HG03196 (cell line): ENCODE data around the gene DVL1.

Source experiments
- ATAC-seq: cut with Tn5 transposase; IDR thresholded peaks from one replicate; pipeline ENCODE4 v1.9.1; 2021; ENCODE audit not compliant: unreplicated experiment

The DVL1 gene

DNA sequence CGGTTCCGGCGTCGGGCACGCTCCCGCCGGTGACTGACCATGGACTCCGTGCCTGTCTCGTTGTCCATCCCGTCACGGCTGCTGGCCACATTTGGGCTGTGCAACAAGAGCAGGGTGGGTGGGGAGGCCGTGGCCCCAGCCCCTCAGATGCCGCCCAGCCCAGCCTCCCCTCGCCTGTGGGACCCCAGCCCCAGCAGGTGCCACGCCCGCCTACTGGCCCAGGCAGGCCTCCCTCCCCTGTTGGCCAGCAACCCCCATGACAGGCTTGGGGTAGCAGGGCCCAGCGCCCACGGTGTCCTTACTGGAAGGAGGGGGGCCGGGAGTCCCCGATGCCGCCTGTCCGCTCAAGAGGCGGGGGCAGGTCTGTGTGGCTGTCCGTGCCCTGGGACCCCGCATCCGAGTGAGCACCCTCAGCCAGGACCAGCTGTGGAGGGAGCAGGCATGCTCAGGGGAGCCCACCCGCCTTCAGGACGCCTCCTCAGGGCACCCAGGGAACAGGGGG, 7.1 kb downstream of the DVL1 start:
- ATAC-seq: no peak

DNA sequence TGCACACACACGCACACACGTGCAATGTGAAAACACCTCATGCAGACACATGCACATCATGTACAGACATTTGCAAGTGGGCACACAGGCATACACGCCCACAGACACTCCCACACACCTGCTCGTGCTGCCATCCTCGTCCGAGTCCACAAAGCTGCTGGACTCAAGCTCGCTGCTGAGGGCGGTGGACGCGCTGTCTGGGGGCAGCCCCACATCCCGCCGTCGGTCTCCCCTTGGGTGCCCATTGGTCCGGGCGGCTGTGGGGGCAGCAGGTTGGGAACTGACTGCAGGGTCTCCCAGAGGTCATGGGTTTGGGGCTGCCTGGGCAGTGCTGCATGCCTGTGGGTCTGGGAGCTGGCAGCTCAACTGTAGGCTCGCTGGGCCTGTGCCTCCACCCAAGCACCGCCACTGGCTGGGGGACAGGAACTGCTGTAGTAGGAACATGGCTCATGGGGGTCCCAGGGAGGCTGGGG, 7.6 kb downstream of the DVL1 start:
- ATAC-seq: no peak

DNA sequence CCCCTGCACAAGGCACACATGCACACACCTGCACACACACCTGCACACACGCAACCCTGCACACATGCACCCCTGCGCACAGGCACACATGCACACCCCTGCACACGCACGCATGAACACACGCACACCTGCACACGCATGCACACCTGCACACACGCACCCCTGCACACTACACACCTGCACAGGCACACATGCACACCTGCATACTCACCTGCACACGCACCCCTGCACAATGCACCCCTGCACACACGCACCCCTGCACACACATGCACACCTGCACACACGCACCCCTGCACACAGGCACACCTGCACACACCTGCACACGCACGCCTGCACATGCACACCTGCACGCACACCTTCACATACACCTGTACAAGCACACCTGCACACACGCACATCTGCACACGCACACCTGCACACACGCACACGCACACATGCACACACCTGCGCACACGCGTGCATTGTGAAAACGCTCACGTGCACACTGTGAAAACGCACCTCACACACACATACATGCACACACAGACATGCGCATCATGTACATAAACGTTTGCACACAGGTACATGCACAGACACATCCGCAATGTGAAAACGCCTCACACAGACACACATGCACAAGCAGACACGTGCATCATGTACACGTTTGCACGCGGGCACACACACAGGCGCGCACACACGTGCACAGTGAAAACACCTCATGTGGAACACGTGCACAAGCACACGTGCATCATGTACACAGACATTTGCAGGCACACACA, 8.2 kb downstream of the DVL1 start:
- no peak for ATAC-seq

DNA sequence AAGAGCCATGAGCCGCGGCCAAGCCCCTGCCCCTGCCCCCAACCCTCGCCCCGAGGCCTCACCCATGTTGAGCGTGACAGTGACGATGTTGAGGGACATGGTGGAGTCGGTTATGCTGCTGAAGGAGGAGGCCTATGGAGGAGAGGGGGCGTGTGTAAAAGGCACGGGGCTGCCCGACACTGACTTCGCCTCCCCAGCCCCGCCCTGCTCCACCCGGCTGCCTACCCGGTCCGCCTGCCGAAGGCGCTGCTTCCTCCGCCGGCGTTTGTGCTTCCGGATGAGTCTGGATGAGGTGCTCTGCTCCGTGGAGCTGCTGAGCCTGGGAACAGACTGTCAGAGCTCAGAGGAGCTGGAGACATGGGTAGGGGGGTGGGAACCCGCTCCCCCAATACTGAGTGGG, 9.0 kb downstream of the DVL1 start:
- no peak for ATAC-seq

DNA sequence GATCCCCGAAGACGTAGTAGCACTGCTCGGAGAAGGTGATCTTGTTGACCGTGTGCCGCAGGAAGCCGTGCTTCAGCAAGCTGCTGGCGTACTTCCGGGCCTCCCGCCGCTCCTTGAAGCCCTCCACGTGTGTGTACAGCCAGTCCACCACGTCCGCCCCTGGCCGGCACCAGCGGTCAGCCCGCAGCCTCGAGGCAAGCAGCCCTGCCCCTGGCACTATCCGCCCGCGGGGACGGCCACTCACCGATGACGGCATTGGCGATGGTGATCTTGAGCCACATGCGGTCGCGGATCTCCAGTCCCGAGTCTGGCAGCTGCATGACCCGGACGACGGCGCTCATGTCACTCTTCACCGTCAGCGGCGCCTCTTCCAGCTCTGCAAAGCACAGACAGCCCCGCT, 10.9 kb downstream of the DVL1 start:
- ATAC-seq: no peak

- no peak for ATAC-seq
These were observed 11.4 kb downstream of the DVL1 start for GRCh38 chr1:1337793-1338147.

- ATAC-seq: no peak
These were observed 12.1 kb downstream of the DVL1 start for GRCh38 chr1:1336931-1337792.

DNA sequence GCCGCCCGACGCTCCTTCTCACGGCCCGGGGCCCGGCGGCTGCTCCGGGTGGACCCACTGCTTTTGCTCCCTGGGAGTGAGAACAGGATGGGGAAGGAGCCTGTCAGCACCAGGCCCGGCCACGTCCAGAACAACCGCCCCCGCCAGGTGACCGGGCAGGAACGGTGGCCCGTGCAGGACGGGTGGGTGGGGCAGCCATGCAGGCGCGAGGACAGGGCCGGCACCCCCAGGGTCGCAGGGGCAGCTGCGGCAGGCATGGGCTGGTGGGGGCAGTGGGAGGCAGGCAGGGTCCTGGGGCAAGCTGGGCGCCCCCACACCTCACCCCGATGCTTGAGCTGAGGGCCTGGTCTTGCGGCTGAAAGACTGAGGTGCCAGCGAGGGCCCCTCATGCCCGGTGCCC, 12.8 kb downstream of the DVL1 start:
- ATAC-seq: no peak

GRCh38 chr1:1335792-1336248, 13.4 kb downstream of the DVL1 start:
- ATAC-seq: no peak

DNA sequence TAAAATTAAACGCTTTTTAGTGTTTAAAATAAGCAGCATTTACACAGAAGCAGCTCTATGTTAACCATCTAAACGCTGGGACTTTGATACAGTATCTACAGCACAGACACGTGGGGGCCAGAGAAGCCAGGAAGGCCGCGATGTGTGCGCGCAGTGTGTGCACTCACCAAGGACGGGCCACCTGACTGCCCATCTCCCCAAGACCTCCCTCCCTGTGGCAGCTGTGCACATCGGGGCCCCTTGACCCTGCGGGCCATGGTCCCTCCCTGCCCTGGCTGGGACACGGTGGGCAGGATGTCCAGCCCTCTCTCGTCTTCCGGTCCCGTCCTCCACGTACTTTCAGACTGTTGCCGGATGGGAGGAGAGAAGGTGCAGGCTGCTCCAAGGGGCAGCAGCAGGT, 13.9 kb downstream of the DVL1 start:
- no peak for ATAC-seq

DNA sequence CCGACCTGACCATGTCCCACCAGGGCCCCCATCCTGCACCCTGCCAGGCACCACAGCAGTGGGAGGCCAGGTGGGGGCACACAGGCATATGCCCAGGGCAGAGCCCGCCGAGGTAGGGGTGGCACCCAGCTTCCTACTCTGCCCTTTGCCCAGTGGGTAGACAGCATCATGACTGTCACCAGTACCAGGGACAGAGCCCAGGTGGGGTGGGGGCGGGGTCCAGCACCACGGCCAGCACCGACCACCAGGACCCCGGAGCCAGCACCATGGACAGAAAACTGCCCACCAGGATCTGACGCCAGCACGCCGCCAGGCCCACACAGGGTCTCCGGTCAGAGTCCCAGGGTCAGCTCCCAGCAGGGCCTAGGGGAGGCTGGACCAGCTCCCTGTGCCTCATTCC, 14.4 kb downstream of the DVL1 start:
- ATAC-seq: no peak

DNA sequence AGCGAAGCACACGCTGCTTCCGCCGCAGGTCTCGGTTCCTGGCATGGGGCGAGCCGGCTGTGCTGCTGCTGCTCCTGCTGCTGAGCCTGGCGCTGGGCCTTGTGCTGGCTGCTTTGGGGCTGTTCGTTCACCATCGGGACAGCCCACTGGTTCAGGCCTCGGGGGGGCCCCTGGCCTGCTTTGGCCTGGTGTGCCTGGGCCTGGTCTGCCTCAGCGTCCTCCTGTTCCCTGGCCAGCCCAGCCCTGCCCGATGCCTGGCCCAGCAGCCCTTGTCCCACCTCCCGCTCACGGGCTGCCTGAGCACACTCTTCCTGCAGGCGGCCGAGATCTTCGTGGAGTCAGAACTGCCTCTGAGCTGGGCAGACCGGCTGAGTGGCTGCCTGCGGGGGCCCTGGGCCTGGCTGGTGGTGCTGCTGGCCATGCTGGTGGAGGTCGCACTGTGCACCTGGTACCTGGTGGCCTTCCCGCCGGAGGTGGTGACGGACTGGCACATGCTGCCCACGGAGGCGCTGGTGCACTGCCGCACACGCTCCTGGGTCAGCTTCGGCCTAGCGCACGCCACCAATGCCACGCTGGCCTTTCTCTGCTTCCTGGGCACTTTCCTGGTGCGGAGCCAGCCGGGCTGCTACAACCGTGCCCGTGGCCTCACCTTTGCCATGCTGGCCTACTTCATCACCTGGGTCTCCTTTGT, 15.5 kb downstream of the DVL1 start:
- ATAC-seq: no peak

DNA sequence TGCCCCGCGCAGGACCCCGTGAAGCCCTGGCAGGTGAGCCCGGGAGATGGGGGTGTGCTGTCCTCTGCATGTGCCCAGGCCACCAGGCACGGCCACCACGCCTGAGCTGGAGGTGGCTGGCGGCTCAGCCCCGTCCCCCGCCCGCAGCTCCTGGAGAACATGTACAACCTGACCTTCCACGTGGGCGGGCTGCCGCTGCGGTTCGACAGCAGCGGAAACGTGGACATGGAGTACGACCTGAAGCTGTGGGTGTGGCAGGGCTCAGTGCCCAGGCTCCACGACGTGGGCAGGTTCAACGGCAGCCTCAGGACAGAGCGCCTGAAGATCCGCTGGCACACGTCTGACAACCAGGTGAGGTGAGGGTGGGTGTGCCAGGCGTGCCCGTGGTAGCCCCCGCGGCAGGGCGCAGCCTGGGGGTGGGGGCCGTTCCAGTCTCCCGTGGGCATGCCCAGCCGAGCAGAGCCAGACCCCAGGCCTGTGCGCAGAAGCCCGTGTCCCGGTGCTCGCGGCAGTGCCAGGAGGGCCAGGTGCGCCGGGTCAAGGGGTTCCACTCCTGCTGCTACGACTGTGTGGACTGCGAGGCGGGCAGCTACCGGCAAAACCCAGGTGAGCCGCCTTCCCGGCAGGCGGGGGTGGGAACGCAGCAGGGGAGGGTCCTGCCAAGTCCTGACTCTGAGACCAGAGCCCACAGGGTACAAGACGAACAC, 16.3 kb downstream of the DVL1 start:
- no peak for ATAC-seq

GRCh38 chr1:1332031-1332755, 17.0 kb downstream of the DVL1 start:
- ATAC-seq: no peak

DNA sequence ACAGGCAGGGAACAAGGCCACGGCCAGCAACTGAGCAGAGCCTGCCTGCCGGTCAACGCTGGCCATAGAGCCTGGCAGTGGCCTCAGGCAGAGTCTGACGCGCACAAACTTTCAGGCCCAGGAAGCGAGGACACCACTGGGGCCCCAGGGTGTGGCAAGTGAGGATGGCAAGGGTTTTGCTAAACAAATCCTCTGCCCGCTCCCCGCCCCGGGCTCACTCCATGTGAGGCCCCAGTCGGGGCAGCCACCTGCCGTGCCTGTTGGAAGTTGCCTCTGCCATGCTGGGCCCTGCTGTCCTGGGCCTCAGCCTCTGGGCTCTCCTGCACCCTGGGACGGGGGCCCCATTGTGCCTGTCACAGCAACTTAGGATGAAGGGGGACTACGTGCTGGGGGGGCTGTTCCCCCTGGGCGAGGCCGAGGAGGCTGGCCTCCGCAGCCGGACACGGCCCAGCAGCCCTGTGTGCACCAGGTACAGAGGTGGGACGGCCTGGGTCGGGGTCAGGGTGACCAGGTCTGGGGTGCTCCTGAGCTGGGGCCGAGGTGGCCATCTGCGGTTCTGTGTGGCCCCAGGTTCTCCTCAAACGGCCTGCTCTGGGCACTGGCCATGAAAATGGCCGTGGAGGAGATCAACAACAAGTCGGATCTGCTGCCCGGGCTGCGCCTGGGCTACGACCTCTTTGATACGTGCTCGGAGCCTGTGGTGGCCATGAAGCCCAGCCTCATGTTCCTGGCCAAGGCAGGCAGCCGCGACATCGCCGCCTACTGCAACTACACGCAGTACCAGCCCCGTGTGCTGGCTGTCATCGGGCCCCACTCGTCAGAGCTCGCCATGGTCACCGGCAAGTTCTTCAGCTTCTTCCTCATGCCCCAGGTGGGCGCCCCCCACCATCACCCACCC, 17.9 kb downstream of the DVL1 start, which contains the start of gene TAS1R3:
TAS1R3 (plus strand) TSS at position 213 of the 898 bp plus-strand sequence; CDS start at position 279, 66 bp downstream.
- ATAC-seq: no peak

GRCh38 chr1:1330366-1331067, 18.7 kb downstream of the DVL1 start:
- no peak for ATAC-seq

- ATAC-seq: no peak
These were observed 19.7 kb downstream of the DVL1 start for GRCh38 chr1:1329304-1330210.
